H9 (cell line): ENCODE measurements around the gene TPT1. TPM values are rescaled to one million over a fixed set of nuclear protein-coding genes. Genes with fewer than 3 reads are reported as not detected.

Source experiments
- DNase-seq: peaks from one replicate; pipeline ENCODE4 v3.0.0-alpha.2; 2017
- H2AFZ ChIP-seq: one replicate; pipeline ENCODE4 v1.6.1; 2013; ENCODE audit warnings: mild to moderate bottlenecking, low read length, control low read depth, moderate library complexity
- H2AK5ac ChIP-seq: 2 replicates; pipeline ENCODE4 v1.6.1; 2013; ENCODE audit warnings: low read length, control low read depth, mixed read lengths; ENCODE audit not compliant: insufficient read length
- H2BK120ac ChIP-seq: one replicate; pipeline ENCODE4 v1.6.1; 2013; ENCODE audit warnings: low read depth, mild to moderate bottlenecking, low read length, control low read depth, inconsistent platforms; ENCODE audit not compliant: poor library complexity, severe bottlenecking
- H2BK12ac ChIP-seq: 2 replicates; pipeline ENCODE4 v1.6.1; 2013; ENCODE audit warnings: low read length, control low read depth, mixed read lengths, low read depth; ENCODE audit not compliant: insufficient read length
- H2BK15ac ChIP-seq: 2 replicates; pipeline ENCODE4 v1.6.1; 2013; ENCODE audit warnings: low read depth, low read length, control low read depth
- H2BK20ac ChIP-seq: one replicate; pipeline ENCODE4 v1.6.1; 2013; ENCODE audit warnings: low read depth, mild to moderate bottlenecking, low read length, control low read depth, inconsistent platforms; ENCODE audit not compliant: poor library complexity, severe bottlenecking
- H2BK5ac ChIP-seq: 2 replicates; pipeline ENCODE4 v1.6.1; 2013; ENCODE audit warnings: low read length, control low read depth, mixed read lengths; ENCODE audit not compliant: insufficient read length
- H3K14ac ChIP-seq: 2 replicates; pipeline ENCODE4 v1.6.1; 2013; ENCODE audit warnings: low read length, control low read depth; ENCODE audit not compliant: insufficient read depth
- H3K18ac ChIP-seq: 2 replicates; pipeline ENCODE4 v1.6.1; 2013; ENCODE audit warnings: low read depth, mild to moderate bottlenecking, mixed read lengths, low read length, control low read depth; ENCODE audit not compliant: insufficient read length
- H3K23ac ChIP-seq: 2 replicates; pipeline ENCODE4 v1.6.1; 2013; ENCODE audit warnings: low read length, control low read depth, mixed read lengths, low read depth; ENCODE audit not compliant: insufficient read length
- H3K23me2 ChIP-seq: 2 replicates; pipeline ENCODE4 v1.6.1; 2013; ENCODE audit warnings: low read depth, mild to moderate bottlenecking, mixed read lengths, low read length, control low read depth; ENCODE audit not compliant: insufficient read length, poor library complexity, severe bottlenecking
- H3K27ac ChIP-seq: 2 replicates; pipeline ENCODE4 v1.5.1; 2013; ENCODE audit warnings: low read length, control low read depth, mixed read lengths, low read depth; ENCODE audit not compliant: insufficient read length
- H3K27me3 ChIP-seq: 2 replicates; pipeline ENCODE4 v1.6.1; 2013; ENCODE audit warnings: low read length, control low read depth, inconsistent platforms; ENCODE audit not compliant: insufficient read depth
- H3K4ac ChIP-seq: 2 replicates; pipeline ENCODE4 v1.6.1; 2013; ENCODE audit warnings: low read depth, mild to moderate bottlenecking, control low read depth, inconsistent platforms, low read length, moderate library complexity
- H3K4me1 ChIP-seq: 2 replicates; pipeline ENCODE4 v1.6.1; 2013; ENCODE audit warnings: low read length, control low read depth, inconsistent platforms; ENCODE audit not compliant: insufficient read depth
- H3K4me2 ChIP-seq: 2 replicates; pipeline ENCODE4 v1.6.1; 2013; ENCODE audit warnings: low read length, control low read depth, mixed read lengths; ENCODE audit not compliant: insufficient read length, insufficient read depth
- H3K56ac ChIP-seq: 2 replicates; pipeline ENCODE4 v1.6.1; 2013; ENCODE audit warnings: low read depth, mild to moderate bottlenecking, mixed read lengths, low read length, control low read depth; ENCODE audit not compliant: insufficient read length
- H3K79me1 ChIP-seq: 2 replicates; pipeline ENCODE4 v1.6.1; 2013; ENCODE audit warnings: low read depth, mild to moderate bottlenecking, moderate library complexity, low read length, control low read depth, inconsistent platforms; ENCODE audit not compliant: insufficient read depth, poor library complexity, severe bottlenecking
- H3K79me2 ChIP-seq: 2 replicates; pipeline ENCODE4 v1.6.1; 2013; ENCODE audit warnings: low read length, control low read depth, inconsistent platforms; ENCODE audit not compliant: insufficient read depth
- H3K9ac ChIP-seq: 2 replicates; pipeline ENCODE4 v1.6.1; 2013; ENCODE audit warnings: low read length, control low read depth, mixed read lengths; ENCODE audit not compliant: insufficient read length; ENCODE audit errors: extremely low read depth
- H3K9me3 ChIP-seq: one replicate; pipeline ENCODE4 v1.6.1; 2013; ENCODE audit warnings: low read depth, low read length, inconsistent platforms; ENCODE audit not compliant: control insufficient read depth
- H3T11ph ChIP-seq: one replicate; pipeline ENCODE4 v1.6.1; 2013; ENCODE audit warnings: mild to moderate bottlenecking, low read length, control low read depth, inconsistent platforms
- H4K20me1 ChIP-seq: one replicate; pipeline ENCODE4 v1.6.1; 2013; ENCODE audit not compliant: control insufficient read depth, insufficient read length, insufficient read depth
- H4K5ac ChIP-seq: 2 replicates; pipeline ENCODE4 v1.6.1; 2013; ENCODE audit warnings: low read depth, mild to moderate bottlenecking, mixed read lengths, low read length, control low read depth; ENCODE audit not compliant: insufficient read length
- H4K8ac ChIP-seq: replicated peaks from 2 replicates; pipeline ENCODE4 v1.6.1; 2013; ENCODE audit warnings: low read length, control low read depth, mixed read lengths, low read depth; ENCODE audit not compliant: insufficient read length
- H4K91ac ChIP-seq: 2 replicates; pipeline ENCODE4 v1.6.1; 2013; ENCODE audit warnings: low read depth, mild to moderate bottlenecking, moderate library complexity, mixed read lengths, low read length, control low read depth; ENCODE audit not compliant: insufficient read length
- H3K27ac Mint-ChIP-seq, 3 experiments: 2 replicates in 2 of 3; 3 replicates in 1 of 3; pipeline ENCODE4 v1.8.0; 2020 to 2021; ENCODE audit warnings: mixed read lengths in 3 of 3, mild to moderate bottlenecking in 1 of 3, moderate library complexity in 1 of 3
- H3K27me3 Mint-ChIP-seq: 2 replicates; pipeline ENCODE4 v1.8.0; 2021; ENCODE audit warnings: low read depth, mild to moderate bottlenecking, moderate library complexity, mixed read lengths
- H3K36me3 Mint-ChIP-seq, 3 experiments: 2 replicates in 2 of 3; 3 replicates in 1 of 3; pipeline ENCODE4 v1.8.0; 2020 to 2021; ENCODE audit warnings: low read depth in 3 of 3, mixed read lengths in 3 of 3; ENCODE audit not compliant: insufficient read depth in 1 of 3
- H3K4me1 Mint-ChIP-seq, 2 experiments: 2 replicates each; pipeline ENCODE4 v1.8.0; 2020; ENCODE audit warnings: mixed read lengths in 2 of 2
- H3K4me3 Mint-ChIP-seq, 2 experiments: 2 replicates in 1 of 2; 3 replicates in 1 of 2; pipeline ENCODE4 v1.8.0; 2020 to 2021; ENCODE audit warnings: mild to moderate bottlenecking in 2 of 2, mixed read lengths in 2 of 2, moderate library complexity in 1 of 2
- H3K9me3 Mint-ChIP-seq, 2 experiments: 2 replicates in 1 of 2; 3 replicates in 1 of 2; pipeline ENCODE4 v1.8.0; 2020; ENCODE audit warnings: mild to moderate bottlenecking in 2 of 2, mixed read lengths in 2 of 2, moderate library complexity in 1 of 2
- WGBS: extraction: QIAGEN DNeasy Blood & Tissue Kit; methylation state at CpG from one replicate; pipeline ENCODE4 v1.1.7; 2013; ENCODE audit warnings: missing lambda C conversion rate, low lambda C conversion rate, mixed read lengths; ENCODE audit not compliant: insufficient read length; ENCODE audit errors: extremely low coverage; 5-methylcytosine and 5-hydroxymethylcytosine counted together
- total RNA-seq: library from RNA; stranded (reverse); gene quantifications from 2 replicates; pipeline ENCODE4 v1.2.1, GENCODE V29; 2021
- TF ChIP-seq, protein P1 (sequence below): fragments of 200-600 bp; sonication (generic); conservative IDR thresholded peaks from 3 replicates; pipeline ENCODE4 v1.8.0; 2021; ENCODE audit warnings: antibody characterized with exemption, mild to moderate bottlenecking

TPT1 gene
- total RNA-seq, 1 experiment from 2014 or later, result 2,205 TPM

GRCh38 chr13:45372189-45373161 lies 31.5 kb upstream of the TPT1 start:
- H3K36me3 Mint-ChIP-seq, result peaks cover 3 to 5% (median 3%) of the 10 kb centered on the region in 3 experiments; a peak in 4 of 7 replicates
- no peak overlapping the region for H3K4me2 ChIP-seq
- H3K56ac ChIP-seq, result no peak overlapping the region
- H2AK5ac ChIP-seq, result no peak overlapping the region
- no peaks in the 10 kb centered on the region for H3K4me1 ChIP-seq
- no peak overlapping the region for H3K14ac ChIP-seq
- no peak overlapping the region for H3K18ac ChIP-seq
- H3K27me3 Mint-ChIP-seq, result no peaks in the 10 kb centered on the region
- H2BK15ac ChIP-seq, result no peak overlapping the region
- no CpG with 5 or more reads among the region's 24 CpGs for WGBS
- H3K27ac Mint-ChIP-seq, result peak overlapping the region; percentile 10 to 56 (median 28); a peak in 4 of 7 replicates
- no peaks in the 10 kb centered on the region for H3K9me3 Mint-ChIP-seq
- no peak overlapping the region for H2BK120ac ChIP-seq
- no peak overlapping the region for H2BK5ac ChIP-seq
- no peak for DNase-seq
- H3K9me3 ChIP-seq, result no peaks in the 10 kb centered on the region
- no peaks in the 10 kb centered on the region for H3K27me3 ChIP-seq
- no peak overlapping the region for H3K23ac ChIP-seq
- H3K23me2 ChIP-seq, result no peaks in the 10 kb centered on the region
- no peak overlapping the region for H3K27ac ChIP-seq
- no peaks in the 10 kb centered on the region for H4K20me1 ChIP-seq
- H3K79me2 ChIP-seq, result no peaks in the 10 kb centered on the region
- no peak overlapping the region for H3T11ph ChIP-seq
- no peak overlapping the region for H2AFZ ChIP-seq
- H4K91ac ChIP-seq, result no peak overlapping the region
- no peak overlapping the region for H4K5ac ChIP-seq
- no peak overlapping the region for H2BK12ac ChIP-seq
- TF ChIP-seq, protein P1, sequence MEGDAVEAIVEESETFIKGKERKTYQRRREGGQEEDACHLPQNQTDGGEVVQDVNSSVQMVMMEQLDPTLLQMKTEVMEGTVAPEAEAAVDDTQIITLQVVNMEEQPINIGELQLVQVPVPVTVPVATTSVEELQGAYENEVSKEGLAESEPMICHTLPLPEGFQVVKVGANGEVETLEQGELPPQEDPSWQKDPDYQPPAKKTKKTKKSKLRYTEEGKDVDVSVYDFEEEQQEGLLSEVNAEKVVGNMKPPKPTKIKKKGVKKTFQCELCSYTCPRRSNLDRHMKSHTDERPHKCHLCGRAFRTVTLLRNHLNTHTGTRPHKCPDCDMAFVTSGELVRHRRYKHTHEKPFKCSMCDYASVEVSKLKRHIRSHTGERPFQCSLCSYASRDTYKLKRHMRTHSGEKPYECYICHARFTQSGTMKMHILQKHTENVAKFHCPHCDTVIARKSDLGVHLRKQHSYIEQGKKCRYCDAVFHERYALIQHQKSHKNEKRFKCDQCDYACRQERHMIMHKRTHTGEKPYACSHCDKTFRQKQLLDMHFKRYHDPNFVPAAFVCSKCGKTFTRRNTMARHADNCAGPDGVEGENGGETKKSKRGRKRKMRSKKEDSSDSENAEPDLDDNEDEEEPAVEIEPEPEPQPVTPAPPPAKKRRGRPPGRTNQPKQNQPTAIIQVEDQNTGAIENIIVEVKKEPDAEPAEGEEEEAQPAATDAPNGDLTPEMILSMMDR, result no peak
- H3K4me1 Mint-ChIP-seq, result peaks cover 15 to 18% of the 10 kb centered on the region in 2 experiments
- H3K4me3 Mint-ChIP-seq, result no peak overlapping the region
- no peak overlapping the region for H3K9ac ChIP-seq
- H2BK20ac ChIP-seq, result no peak overlapping the region
- H3K4ac ChIP-seq, result no peak overlapping the region
- no peaks in the 10 kb centered on the region for H3K79me1 ChIP-seq
- no peak overlapping the region for H4K8ac ChIP-seq
